GM04503 (cell line): ENCODE measurements around the gene TMEM184B.

Experiments used
- DNase-seq: peaks from one replicate; pipeline ENCODE4 v3.0.0-alpha.2; 2012; ENCODE audit warnings: low read depth

The TMEM184B gene

GRCh38 chr22:38204784-38205183 lies 68.0 kb downstream of the TMEM184B start:
- DNase-seq: no peak

- no peak for DNase-seq
These were observed 68.8 kb downstream of the TMEM184B start for GRCh38 chr22:38203855-38204514.

DNA sequence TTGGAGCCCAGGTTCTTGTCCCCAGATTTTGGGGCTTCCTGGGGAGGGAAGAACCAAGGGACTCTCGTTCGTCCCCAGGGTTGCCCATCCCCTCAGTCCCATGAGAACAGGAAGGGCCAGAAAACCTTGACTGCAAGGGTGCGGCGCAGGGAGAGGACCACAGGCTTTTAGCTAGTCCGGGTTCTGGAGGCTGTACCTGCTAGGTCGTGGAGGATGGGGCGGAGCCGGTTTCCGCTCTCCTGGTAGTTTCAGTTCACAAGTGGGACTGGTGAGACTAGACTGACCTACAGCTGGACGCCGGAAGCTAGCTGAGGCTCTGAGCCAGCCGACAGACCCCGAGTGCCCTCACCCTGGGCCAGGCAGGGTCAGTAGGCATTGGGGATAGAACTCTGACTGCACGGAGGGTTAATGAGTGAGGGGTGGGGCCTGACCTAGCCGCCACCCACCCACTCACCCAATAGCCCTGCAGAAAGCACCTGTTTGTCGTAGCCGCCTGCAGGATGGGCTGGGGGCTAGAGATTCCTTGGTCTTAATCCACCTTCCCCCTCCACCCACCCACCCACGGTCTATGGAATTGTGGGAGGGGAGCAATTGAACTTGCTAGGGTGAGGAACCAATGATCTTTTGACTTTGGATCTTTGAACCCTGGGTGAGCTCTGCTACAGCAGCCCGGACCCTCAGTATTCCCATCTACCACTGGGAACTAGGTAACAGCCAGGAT lies 69.6 kb downstream of the TMEM184B start:
- DNase-seq: no peak

GRCh38 chr22:38202437-38203089 lies 70.2 kb downstream of the TMEM184B start:
- DNase-seq: no peak

DNA sequence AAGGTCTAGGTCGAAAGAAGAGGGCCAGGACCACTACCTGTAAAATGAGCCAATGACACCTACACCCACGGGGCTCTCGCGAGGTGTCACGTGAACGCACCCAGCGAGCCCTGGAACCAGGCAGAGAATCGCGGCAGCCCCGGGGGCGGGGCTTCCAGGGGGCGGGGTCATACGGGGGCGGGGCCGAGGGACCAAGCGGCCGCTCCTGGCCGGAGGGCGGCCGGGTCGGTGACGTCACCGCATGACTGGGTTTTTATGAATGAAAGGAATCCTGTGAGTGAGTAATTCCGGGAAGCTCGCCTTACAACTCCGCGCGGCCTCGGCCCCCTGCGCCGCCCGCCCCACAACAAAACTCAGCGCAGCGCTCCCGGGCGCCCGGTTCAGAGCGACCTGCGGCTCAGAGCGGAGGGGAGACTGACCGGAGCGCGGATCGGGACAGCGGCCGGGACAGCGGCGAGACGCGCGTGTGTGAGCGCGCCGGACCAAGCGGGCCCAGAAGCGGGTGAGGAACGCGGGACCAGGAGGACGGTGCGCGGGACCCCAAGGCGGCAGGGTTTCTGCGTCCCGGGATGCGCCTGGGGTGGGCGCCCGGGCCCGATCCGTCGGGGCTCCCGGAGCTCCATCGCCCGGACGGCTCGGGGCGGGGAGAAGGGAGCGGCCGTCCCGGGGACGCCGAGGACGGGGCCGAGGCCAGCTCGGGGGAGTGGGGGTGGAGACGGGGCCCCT lies 70.9 kb downstream of the TMEM184B start, which contains the start of gene MAFF:
Gene MAFF (plus strand): TSS at position 284 of the 726 bp plus-strand sequence. CDS start 11,860 bp downstream, outside the sequence.
- DNase-seq: peak; percentile 78

- DNase-seq: no peak
These were observed 71.5 kb downstream of the TMEM184B start for GRCh38 chr22:38201371-38201710.

- DNase-seq: no peak
These were observed 72.8 kb downstream of the TMEM184B start for GRCh38 chr22:38199826-38200559.

DNA sequence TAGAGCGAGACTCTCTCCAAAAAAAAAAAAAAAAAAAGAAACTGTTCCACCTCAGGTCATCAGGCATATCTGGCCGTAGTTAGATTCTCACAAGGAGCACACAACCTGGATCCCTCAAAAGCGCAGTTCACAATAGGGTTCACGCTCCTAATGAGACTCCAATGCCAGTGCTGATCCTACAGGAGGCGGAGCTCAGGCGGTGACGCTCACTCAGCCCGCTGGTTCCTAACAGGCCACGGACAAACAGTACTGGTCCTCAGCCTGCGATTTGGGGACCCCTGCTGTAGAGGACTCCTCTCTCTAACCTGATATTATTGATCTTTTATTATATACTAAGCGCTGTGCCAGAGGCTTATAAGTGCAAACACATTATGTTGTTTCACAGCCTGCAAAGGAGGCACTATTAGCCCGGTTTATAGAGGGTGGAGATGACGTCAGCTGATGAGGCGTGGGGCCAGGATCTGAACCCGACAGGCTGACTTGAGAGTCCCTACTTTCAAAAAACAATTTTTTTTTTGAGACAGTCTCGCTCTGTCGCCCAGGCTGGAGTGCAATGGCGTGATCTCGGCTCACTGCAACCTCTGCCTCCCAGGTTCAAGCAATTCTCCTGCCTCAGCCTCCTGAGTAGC lies 75.9 kb downstream of the TMEM184B start:
- no peak for DNase-seq

DNA sequence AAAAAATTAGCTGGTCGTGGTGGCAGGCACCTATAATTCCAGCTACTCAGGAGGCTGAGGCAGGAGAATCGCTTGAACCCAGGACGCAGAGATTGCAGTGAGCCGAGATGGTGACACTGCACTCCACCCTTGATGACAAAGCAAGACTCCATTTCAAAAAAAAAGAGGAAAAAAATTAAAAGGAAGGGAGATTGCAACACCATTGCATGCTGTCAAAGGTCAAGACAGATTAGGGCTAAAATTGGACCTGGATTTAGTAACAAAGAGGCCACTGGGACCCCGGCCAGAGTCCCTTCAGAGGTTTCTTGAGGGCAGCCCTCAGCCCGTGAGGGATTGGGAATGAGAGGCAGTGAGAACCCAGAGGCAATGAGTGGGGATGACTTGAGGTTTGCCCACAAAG lies 79.2 kb downstream of the TMEM184B start:
- DNase-seq: no peak

GRCh38 chr22:38192475-38192863 lies 80.3 kb downstream of the TMEM184B start:
- no peak for DNase-seq

DNA sequence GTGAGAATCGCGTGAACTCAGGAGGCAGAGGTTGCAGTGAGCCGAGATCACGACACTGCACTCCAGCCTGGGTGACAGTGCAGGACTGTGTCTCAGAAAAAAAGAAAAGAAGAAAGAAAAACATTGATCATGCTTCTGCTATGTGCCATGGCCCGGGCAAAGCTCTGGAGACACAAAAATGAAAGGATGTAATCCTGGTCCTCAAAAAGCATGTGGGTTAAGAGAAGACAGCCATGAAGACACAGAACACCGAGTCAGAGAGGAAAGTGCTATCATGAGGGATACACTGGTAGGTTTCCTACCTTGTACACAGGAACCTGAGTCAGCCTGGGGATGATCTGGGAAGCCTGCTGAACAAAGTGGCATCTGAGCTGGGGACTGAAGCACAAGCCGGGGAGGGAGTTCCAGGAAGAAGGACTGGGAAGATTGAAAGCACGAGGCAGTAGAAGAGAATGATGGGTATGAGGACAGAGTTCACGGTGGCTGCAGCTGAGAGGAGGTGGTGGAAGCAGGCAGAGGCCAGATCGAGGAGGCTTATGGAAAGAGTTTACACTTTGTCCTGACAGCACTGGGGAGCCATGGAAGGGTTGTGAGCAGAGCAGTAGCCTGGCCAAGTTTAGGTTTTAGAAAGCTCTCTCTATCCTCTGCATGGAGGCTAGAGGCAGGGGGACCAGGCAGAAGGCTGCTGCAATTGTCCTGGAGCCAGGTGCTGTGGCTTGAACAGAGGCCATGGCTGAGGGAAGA lies 80.9 kb downstream of the TMEM184B start:
- DNase-seq: no peak

DNA sequence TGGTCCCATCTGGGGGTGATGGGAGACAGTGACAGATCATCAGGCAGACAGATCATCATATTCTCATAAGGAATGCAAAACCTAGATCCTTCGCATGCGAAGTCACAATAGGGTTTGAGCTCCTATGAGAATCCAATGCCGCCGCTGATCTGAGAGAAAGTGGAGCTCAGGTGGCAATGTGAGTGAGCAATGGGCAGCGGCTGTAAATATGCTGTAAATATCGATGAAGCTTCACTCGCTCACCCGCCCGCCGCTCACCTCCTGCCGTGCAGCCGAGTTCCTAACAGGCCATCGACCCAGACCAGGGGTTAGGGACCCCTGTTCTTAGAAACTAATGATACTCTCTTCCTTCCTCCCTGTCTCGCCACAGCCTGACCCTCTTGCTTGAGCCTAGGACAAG lies 81.8 kb downstream of the TMEM184B start:
- no peak for DNase-seq

DNA sequence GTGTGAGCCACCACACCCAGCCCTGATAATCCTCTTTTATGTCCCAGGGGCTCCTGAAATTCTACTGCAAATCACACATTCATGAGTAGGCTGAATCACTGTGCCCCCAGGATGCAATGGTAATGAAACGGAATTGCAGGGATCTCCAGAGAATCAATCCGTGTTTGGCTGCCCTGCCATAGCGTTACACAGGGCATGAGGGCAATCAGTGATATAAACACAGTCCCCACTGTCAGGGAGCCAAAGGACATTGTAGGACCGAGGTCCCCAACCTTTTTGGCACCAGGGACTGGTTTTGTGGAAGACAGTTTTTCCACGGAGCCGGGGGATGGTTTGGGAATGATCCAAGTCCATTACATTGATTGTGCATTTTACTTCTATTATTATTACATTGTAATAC lies 82.2 kb downstream of the TMEM184B start:
- no peak for DNase-seq

DNA sequence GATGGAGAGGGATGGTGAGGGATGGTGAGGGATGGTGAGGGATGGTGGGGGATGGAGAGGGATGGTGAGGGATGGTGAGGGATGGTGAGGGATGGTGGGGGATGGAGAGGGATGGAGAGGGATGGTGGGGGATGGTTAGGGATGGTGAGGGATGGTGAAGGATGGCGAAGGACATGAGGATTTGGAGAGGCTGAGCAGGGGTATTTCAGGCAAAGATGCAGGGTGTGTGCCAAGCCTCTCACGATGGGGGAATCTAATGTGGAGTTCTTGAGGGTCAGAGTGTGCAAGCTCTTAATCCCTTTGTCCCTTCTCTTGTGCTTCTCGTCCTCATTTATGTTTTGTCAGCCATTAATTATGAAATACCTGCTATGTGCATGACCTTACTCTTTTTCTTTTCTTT lies 83.7 kb downstream of the TMEM184B start:
- DNase-seq: no peak

DNA sequence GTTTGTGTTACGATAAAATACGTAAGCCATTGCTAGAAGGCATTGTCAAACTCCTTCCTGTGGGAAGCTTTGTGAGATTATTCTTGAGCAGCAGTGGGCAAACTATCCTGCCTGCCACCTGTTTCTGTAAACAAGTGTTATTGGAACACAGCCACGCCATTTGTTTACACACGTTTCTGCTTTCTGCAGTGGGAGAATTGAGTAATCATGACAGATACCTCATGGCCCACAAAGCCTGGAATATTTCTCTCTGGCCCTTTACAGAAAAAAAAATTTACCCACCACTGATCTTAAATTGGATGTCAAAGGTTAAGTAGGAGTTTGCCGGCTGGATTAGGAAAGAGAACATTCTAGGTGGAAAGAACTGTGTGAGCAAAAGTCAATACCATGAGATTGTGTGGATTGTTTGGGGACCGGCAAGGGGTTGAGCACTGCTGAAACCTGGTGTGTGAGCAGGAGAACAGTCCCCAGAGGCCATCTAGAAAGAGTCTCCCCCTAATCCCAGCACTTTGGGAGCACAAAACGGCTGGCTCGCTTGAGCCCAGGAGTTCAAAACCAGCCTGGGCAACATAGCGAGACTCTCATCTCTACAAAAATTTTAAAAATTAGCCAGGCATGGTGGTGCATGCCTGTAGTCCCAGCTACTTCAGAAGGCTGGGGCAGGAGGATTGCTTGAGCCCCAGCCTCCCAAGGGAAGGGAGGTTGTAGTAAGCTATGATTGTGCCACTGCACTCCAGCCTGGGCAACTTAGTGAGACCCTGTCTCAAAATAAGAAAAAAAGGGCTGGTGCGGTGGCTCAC lies 85.2 kb downstream of the TMEM184B start:
- DNase-seq: no peak

GRCh38 chr22:38186429-38186828 lies 86.4 kb downstream of the TMEM184B start:
- no peak for DNase-seq

DNA sequence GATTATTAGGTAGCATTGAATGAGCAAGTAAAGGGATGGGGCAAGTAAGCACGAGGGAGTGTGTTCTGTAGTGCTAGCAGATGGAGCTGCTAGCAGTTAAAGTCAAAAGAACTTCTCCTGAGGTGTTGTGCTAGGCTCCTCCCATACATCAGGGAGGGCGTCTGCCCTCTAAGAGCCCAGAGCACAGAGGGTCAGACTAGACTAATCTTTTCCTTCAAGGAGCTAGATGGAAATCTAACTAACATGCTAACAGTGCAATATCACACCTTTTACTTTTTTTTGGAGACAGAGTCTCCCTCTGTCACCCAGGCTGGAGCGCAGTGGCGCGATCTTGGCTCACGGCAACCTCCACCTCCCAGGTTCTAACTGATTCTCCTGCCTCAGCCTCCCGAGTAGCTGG lies 88.0 kb downstream of the TMEM184B start:
- DNase-seq: no peak

DNA sequence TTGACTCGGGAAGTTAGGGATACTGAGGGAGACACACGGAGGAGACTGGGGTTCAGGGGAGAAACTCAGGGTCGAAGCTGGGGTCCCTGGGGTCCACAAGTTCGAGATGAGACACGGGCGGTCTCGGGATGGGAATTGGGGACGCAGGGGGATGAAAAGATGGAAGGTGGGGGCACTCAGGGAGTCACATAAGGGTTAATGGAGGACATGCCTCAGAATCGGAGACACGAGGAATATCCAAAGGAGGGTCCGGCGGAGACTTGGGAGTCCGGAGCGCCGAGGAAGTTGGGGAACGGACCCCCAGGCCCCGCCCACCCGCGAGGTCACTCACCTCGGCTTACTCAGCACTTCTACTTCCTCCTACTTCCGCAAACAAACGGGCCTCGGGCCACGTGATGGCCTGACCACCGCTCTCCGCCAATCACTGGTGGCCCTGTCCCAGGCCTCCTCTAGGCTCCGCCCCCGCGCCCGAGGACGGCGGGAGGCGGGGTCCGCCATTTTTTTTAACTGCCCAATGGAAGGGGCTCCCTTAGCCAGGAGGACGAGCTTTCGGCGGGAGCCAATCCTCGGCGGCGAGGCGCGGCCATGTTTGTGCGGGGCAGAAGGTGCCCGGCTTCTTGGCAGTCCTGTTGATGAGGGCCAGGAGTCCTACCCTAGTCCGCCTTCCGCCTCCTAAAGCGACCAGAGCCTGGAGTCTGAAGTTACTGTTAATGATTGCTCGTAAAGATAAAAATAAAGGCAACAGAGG lies 91.2 kb downstream of the TMEM184B start, which contains the start of gene PLA2G6:
Gene PLA2G6 (minus strand): TSS at position 378 of the 748 bp plus-strand sequence. CDS start 12,404 bp downstream, outside the sequence.
- DNase-seq: peak; percentile 91
